ENCODE results near the gene SLC24A3.

GRCh38 chr20:19761326-19761725, 548.9 kb downstream of the SLC24A3 start:
- TF ChIP-seq POLR2AphosphoS5 (IDR thresholded peaks at IDR 0.05) (no peak), CTCF (IDR thresholded peaks at IDR 0.05) (no peak)

Measured in suprapubic skin (tissue), 3 donors.